ENCODE measurements around the gene TRIM27. TPM values are rescaled to one million over a fixed set of nuclear protein-coding genes. Genes with fewer than 3 reads are reported as not detected.
"Not testable (repeated sequence)": the region's sequence is repeated elsewhere in the genome, so short reads cannot be mapped to it uniquely, and the experiment has no call there.

The TRIM27 gene
- total RNA-seq, 2 experiments from 2014 or later: 48.5 to 54.6 TPM

DNA sequence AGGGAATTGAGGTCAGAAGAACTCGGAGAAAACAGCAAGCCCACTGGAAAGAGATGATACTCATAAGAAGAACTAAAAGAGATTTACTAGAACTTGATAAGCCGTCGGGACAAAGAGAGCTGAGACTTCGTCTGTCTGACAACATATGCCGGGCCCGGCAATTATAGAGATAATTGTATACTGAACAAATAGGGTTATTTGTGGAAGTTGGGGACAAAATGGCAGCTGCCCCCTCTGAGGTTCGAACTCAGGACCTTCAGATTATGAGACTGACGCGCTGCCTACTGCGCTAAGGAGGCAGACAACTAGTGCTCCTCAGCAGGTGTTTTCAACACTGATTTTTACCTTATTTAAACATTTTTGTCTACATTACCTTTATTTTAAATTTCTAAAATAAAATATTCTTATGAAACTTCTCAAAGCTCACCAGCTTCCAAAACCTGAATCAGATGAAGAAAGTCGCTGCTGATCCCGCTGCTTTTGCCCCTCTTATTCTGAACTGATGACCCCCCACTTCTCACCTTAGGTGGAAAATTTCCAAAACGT is 29.3 kb upstream of the TRIM27 start:
- Mint-ChIP-seq H3K9me3 (ENCODE audit: low read depth) (no peaks in the 10 kb centered on the region), H3K4me3 (peak overlapping the region; percentile 81), H3K4me1 (peaks cover 14% of the 10 kb centered on the region), H3K27me3 (peaks cover 4% of the 10 kb centered on the region), H3K36me3 (ENCODE audit: low read depth) (no peaks in the 10 kb centered on the region), H3K27ac (peak overlapping the region; percentile 52)
- peak; percentile 80 for ATAC-seq
- CTCF ChIA-PET: interaction anchor here (1.3 to 1.9 kb wide), 2 partner anchors 28 to 115 kb away, joined by 5 to 7 read pairs; no protein-coding TSS in a partner anchor
- POLR2A ChIA-PET: no interaction called here
- intact Hi-C loops (cut with DNase I, micrococcal nuclease): loop anchor here (1.0 kb wide), 1 partner anchor 9 kb away; no protein-coding TSS in a partner anchor
- DNase-seq: peak; percentile 78

GRCh38 chr6:28949656-28950195 is 25.9 kb upstream of the TRIM27 start:
- CTCF ChIA-PET, POLR2A ChIA-PET: not testable (repeated sequence)

GRCh38 chr6:28948782-28949486 is 25.1 kb upstream of the TRIM27 start:
- intact Hi-C loops (cut with DNase I, micrococcal nuclease): loop anchor here in 1 of 2 experiments (10.0 kb wide), 1 partner anchor 224 kb away; no protein-coding TSS in a partner anchor
- H3K4me3 Mint-ChIP-seq: no peak overlapping the region
- ChIA-PET CTCF (no interaction called here), POLR2A (no interaction called here)
- H3K4me1 Mint-ChIP-seq: peaks cover 14% of the 10 kb centered on the region
- DNase-seq (no peak), ATAC-seq (no peak)
- H3K27ac Mint-ChIP-seq: no peak overlapping the region
- H3K27me3 Mint-ChIP-seq: no peaks in the 10 kb centered on the region
- H3K36me3 Mint-ChIP-seq (ENCODE audit: low read depth): no peaks in the 10 kb centered on the region
- H3K9me3 Mint-ChIP-seq (ENCODE audit: low read depth): no peaks in the 10 kb centered on the region

More at GRCh38 chr6:28949656-28950195, 25.9 kb upstream of the TRIM27 start:
- peaks cover 14% of the 10 kb centered on the region for H3K4me1 Mint-ChIP-seq
- H3K27ac Mint-ChIP-seq; ATAC-seq; H3K27me3 Mint-ChIP-seq; DNase-seq; H3K9me3 Mint-ChIP-seq (ENCODE audit: low read depth); H3K4me3 Mint-ChIP-seq; H3K36me3 Mint-ChIP-seq (ENCODE audit: low read depth): not testable (repeated sequence)
- intact Hi-C loops (cut with DNase I, micrococcal nuclease): loop anchor here in 1 of 2 experiments (10.0 kb wide), 1 partner anchor 225 kb away; no protein-coding TSS in a partner anchor

DNA sequence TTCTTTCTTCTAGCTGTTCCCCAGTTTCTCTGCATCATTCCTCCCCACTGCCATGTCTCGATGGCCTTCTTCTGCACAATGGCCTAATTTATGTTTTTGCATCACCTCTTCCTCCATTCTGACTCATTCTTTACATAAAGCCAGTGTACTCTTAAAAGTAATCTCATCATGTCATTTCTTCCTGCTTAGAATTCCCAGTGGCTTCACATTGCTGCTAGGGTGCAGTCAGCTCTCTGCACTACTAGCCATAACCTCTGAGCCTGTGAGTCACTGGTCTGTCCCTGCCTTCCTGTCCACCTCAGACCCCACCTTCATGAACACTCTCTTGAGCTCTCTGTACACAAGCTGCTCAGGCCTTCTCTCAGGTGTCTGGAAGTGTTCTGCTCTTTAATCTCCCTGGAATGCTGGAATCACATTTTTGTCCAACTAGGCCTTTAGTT is 24.1 kb upstream of the TRIM27 start:
- no peaks in the 10 kb centered on the region for H3K27me3 Mint-ChIP-seq
- no peak overlapping the region for H3K4me3 Mint-ChIP-seq
- no peak overlapping the region for H3K27ac Mint-ChIP-seq
- DNase-seq (no peak), ATAC-seq (no peak)
- H3K9me3 Mint-ChIP-seq (ENCODE audit: low read depth): no peaks in the 10 kb centered on the region
- ChIA-PET CTCF (no interaction called here), POLR2A (no interaction called here)
- H3K36me3 Mint-ChIP-seq (ENCODE audit: low read depth): no peaks in the 10 kb centered on the region
- H3K4me1 Mint-ChIP-seq: peaks cover 18% of the 10 kb centered on the region
- intact Hi-C loops (cut with DNase I, micrococcal nuclease): loop anchor here in 1 of 2 experiments (10.0 kb wide), 1 partner anchor 223 kb away; no protein-coding TSS in a partner anchor

DNA sequence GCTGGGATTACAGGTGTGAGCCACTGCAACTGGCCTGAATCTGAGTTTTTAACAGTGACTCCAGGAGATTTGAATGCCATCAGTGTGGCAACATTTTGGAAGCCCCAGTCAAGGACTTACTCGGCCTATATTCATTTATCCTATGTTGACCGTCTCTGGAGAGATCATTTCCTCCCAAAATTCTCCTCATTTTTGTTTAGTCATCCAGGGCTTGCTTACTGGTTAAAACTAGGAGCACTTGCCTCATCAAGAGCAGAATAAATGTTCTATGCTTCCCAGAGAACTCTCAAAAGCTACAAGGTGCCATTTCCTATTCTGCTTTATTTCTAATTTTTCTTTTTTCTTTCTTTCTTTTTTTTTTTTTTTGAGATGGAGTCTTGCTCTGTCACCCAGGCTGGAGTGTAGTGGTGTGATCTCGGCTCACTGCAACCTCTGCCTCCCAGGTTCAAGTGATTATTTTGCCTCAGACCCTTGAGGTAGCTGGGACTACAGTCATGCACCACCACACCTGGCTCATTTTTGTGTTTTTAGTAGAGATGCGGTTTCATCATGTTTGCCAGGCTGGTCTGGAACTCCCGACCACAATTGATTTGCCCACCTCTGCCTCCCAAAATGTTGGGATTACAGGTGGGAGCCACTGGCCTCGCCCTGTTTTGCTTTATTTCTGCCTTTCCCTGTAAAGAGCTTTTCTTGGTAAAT is 23.4 kb upstream of the TRIM27 start:
- intact Hi-C loops (cut with DNase I, micrococcal nuclease): loop anchor here in 1 of 2 experiments (10.0 kb wide), 1 partner anchor 222 kb away; no protein-coding TSS in a partner anchor
- H3K4me3 Mint-ChIP-seq: no peak overlapping the region
- no peak for ATAC-seq
- no peaks in the 10 kb centered on the region for H3K9me3 Mint-ChIP-seq (ENCODE audit: low read depth)
- no peaks in the 10 kb centered on the region for H3K36me3 Mint-ChIP-seq (ENCODE audit: low read depth)
- H3K4me1 Mint-ChIP-seq: peaks cover 22% of the 10 kb centered on the region
- H3K27me3 Mint-ChIP-seq: no peaks in the 10 kb centered on the region
- DNase-seq: no peak
- H3K27ac Mint-ChIP-seq: no peak overlapping the region
- CTCF ChIA-PET: no interaction called here
- POLR2A ChIA-PET: no interaction called here

DNA sequence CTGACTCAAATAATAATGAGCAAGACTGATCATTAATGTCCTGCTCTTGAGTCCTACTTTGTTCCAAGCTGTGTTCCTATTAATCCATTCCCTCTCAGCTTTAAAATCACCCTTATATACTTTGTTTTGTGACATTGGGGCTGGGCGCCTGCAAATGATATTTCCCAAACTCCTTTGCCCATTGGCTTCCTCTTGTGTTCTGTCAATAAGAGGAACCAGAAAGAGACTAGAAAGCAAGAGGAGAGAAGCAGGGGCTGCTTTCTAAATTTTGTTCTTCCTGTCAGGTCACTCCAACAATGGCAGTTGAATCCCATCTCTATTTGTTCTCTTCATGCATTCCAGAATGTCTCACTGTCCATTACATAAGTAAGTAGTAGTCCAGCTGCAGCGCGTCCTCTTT is 21.6 kb upstream of the TRIM27 start:
- Mint-ChIP-seq H3K36me3 (ENCODE audit: low read depth) (no peaks in the 10 kb centered on the region), H3K9me3 (ENCODE audit: low read depth) (no peaks in the 10 kb centered on the region), H3K27ac (no peak overlapping the region), H3K4me1 (peaks cover 31% of the 10 kb centered on the region), H3K4me3 (no peak overlapping the region), H3K27me3 (no peaks in the 10 kb centered on the region)
- POLR2A ChIA-PET: no interaction called here
- DNase-seq (no peak), ATAC-seq (no peak)
- intact Hi-C loops (cut with DNase I, micrococcal nuclease): loop anchor here (2.0 to 10.0 kb wide), 2 partner anchors 221 to 1043 kb away; no protein-coding TSS in a partner anchor
- CTCF ChIA-PET: interaction anchor here (0.7 to 0.9 kb wide), 2 partner anchors 36 to 53 kb away, joined by 3 read pairs; no protein-coding TSS in a partner anchor

DNA sequence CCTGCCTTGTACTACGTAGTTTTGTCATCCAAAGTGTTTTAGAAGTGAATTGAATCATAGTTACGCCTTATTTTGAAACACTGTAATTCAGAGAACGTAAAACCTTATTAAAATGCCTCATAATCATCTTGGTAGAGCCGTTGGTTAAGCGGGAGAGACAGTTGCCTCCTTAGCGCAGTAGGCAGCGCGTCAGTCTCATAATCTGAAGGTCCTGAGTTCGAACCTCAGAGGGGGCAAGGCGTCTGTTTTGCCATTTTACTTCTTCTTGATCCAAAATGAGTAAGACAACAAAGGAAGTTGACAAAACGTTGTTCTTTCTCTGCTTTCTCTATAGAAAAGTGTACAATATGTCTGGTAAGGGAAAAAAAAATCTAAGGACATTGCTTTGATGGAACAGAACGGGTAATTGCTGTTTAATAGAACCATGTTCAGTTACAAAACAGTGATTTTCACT is 20.7 kb upstream of the TRIM27 start:
- ATAC-seq (peak; percentile 13), DNase-seq (peak; percentile 82)
- H3K27ac Mint-ChIP-seq: peak overlapping the region; percentile 96
- H3K27me3 Mint-ChIP-seq: no peaks in the 10 kb centered on the region
- ChIA-PET CTCF (no interaction called here), POLR2A (no interaction called here)
- intact Hi-C loops (cut with DNase I, micrococcal nuclease): loop anchor here (1.0 to 10.0 kb wide), 10 partner anchors 9 to 1767 kb away; a partner anchor contains a TSS
- H3K36me3 Mint-ChIP-seq (ENCODE audit: low read depth): no peaks in the 10 kb centered on the region
- peaks cover 36% of the 10 kb centered on the region for H3K4me1 Mint-ChIP-seq
- peak overlapping the region; percentile 82 for H3K4me3 Mint-ChIP-seq
- H3K9me3 Mint-ChIP-seq (ENCODE audit: low read depth): no peaks in the 10 kb centered on the region

GRCh38 chr6:28943557-28944411 is 20.0 kb upstream of the TRIM27 start:
- Mint-ChIP-seq H3K36me3 (ENCODE audit: low read depth) (no peaks in the 10 kb centered on the region), H3K9me3 (ENCODE audit: low read depth) (no peaks in the 10 kb centered on the region), H3K27ac (peak overlapping the region; percentile 96), H3K27me3 (no peaks in the 10 kb centered on the region), H3K4me1 (peaks cover 36% of the 10 kb centered on the region), H3K4me3 (peak overlapping the region; percentile 82)
- intact Hi-C loops (cut with DNase I, micrococcal nuclease): loop anchor here (1.0 to 10.0 kb wide), 10 partner anchors 10 to 1766 kb away; a partner anchor contains a TSS
- CTCF ChIA-PET: no interaction called here
- POLR2A ChIA-PET: interaction anchor here (0.7 kb wide), 1 partner anchor 39 kb away, joined by 5 read pairs; no protein-coding TSS in a partner anchor
- ATAC-seq: peak; percentile 25
- DNase-seq: peak; percentile 89

DNA sequence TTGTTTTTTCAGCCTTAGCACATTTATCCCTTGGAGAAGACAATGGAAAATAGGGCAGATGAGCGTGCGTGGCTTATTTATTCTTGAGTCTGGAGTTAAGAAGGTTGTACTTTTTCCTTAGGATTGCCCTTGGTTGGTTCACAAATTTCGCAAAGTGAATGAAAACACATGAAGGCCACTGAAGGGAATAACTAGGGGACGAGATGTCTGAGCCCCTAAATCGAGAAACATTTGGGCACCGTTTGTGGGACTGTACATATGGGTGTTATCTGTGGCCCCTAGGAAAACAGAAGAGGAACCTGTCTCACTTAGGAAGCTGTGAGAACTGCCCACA is 19.4 kb upstream of the TRIM27 start:
- Mint-ChIP-seq H3K36me3 (ENCODE audit: low read depth) (no peaks in the 10 kb centered on the region), H3K27me3 (no peaks in the 10 kb centered on the region), H3K27ac (peak overlapping the region; percentile 96), H3K4me1 (peaks cover 36% of the 10 kb centered on the region), H3K9me3 (ENCODE audit: low read depth) (no peaks in the 10 kb centered on the region), H3K4me3 (peak overlapping the region; percentile 82)
- intact Hi-C loops (cut with DNase I, micrococcal nuclease): loop anchor here (5.0 to 10.0 kb wide), 8 partner anchors 216 to 1766 kb away; a partner anchor contains a TSS
- ChIA-PET POLR2A (interaction anchor here (0.7 kb wide), 1 partner anchor 40 kb away, joined by 5 read pairs; no protein-coding TSS in a partner anchor), CTCF (no interaction called here)
- DNase-seq: no peak
- no peak for ATAC-seq

- POLR2A ChIA-PET: interaction anchor here (0.6 to 1.4 kb wide), 2 partner anchors 18 to 1188 kb away, joined by 4 to 6 read pairs; partner anchors contain the start of gene TRIM27
- H3K4me3 Mint-ChIP-seq: peak overlapping the region; percentile 79
- no peak for DNase-seq
- ATAC-seq: no peak
- intact Hi-C loops (cut with DNase I, micrococcal nuclease): loop anchor here (1.0 to 10.0 kb wide), 19 partner anchors 18 to 1765 kb away; partner anchors contain the start of gene TRIM27 (in 1 of the 2)
- no peaks in the 10 kb centered on the region for H3K27me3 Mint-ChIP-seq
- peak overlapping the region; percentile 96 for H3K27ac Mint-ChIP-seq
- CTCF ChIA-PET: interaction anchor here (2.1 to 4.8 kb wide), 2 partner anchors 40 to 104 kb away, joined by 9 to 32 read pairs; no protein-coding TSS in a partner anchor
- H3K36me3 Mint-ChIP-seq (ENCODE audit: low read depth): no peaks in the 10 kb centered on the region
- no peaks in the 10 kb centered on the region for H3K9me3 Mint-ChIP-seq (ENCODE audit: low read depth)
- H3K4me1 Mint-ChIP-seq: peaks cover 38% of the 10 kb centered on the region
These were observed 18.1 kb upstream of the TRIM27 start for GRCh38 chr6:28941684-28942448.

Data from activated CD4-positive, alpha-beta T cell treated with anti-CD3 and anti-CD28 coated beads for 36 hours (primary cell).